HCT116 (cell line): ENCODE measurements around the gene XRN2. TPM values are rescaled to one million over a fixed set of nuclear protein-coding genes. Genes with fewer than 3 reads are reported as not detected.

Source experiments
- ATAC-seq: fragments of 200-7000 bp; cut with Tn5 transposase; 2 replicates; pipeline ENCODE4 v1.9.1; 2020; ENCODE audit warnings: mild to moderate bottlenecking, moderate library complexity
- BruUV-seq: library from RNA; stranded (reverse); fragments of 400-500 nt; replicated peaks from 2 replicates; lab custom pipeline; 2021; lab: Mats Ljungman, UMichigan
- CTCF ChIA-PET: fragments of 300-600 bp; sonication (Branson Sonifier 250); formaldehyde crosslinking; loops from one replicate; lab custom pipeline; 2021; ENCODE audit warnings: antibody characterized with exemption; lab: Charles Lee
- POLR2A ChIA-PET: fragments of 300-600, 350-600 bp; sonication (Branson Sonifier 250); formaldehyde crosslinking; loops from one replicate; lab custom pipeline; 2021; ENCODE audit warnings: antibody characterized with exemption; lab: Charles Lee
- RAD21 ChIA-PET, 2 experiments: fragments of 300-600 bp; sonication (Branson Sonifier 250); formaldehyde crosslinking; loops; one replicate each; lab custom pipeline; 2023; ENCODE audit warnings: low total read pairs in 2 of 2; ENCODE audit not compliant: uncharacterized antibody in 2 of 2, unreplicated experiment in 2 of 2, low non-redundant PET in 1 of 2; lab: Charles Lee
- DNase-seq: peaks from one replicate; pipeline ENCODE4 v3.0.0-alpha.2; 2010; ENCODE audit warnings: low read depth, low spot score
- H2AFZ ChIP-seq: fragments of 200-600 bp; shearing (Covaris generic), sonication (generic); 2 replicates; pipeline ENCODE4 v1.6.1; 2017; ENCODE audit warnings: low read depth, mixed run types, mixed read lengths, antibody characterized with exemption, low read length; ENCODE audit not compliant: poor library complexity, severe bottlenecking
- H3K27ac ChIP-seq: 2 replicates; pipeline ENCODE4 v1.5.1; 2012; ENCODE audit warnings: low read depth, low read length
- H3K27me3 ChIP-seq: fragments of 200-600 bp; sonication (generic); 2 replicates; pipeline ENCODE4 v1.6.1; 2016; ENCODE audit warnings: mixed run types, low read length, mixed read lengths; ENCODE audit not compliant: insufficient read depth
- H3K36me3 ChIP-seq, 2 experiments: fragments of 200-500 bp in 1 of 2; fragments of 200-600 bp in 1 of 2; sonication (Bioruptor generic) in 1 of 2; sonication (generic) in 1 of 2; 2 replicates each; pipeline versions ENCODE4 v1.5.1 to v1.6.1; 2014 to 2016; ENCODE audit warnings: low read length in 2 of 2, inconsistent platforms in 1 of 2, mixed read lengths in 1 of 2, mixed run types in 1 of 2; ENCODE audit not compliant: insufficient read depth in 2 of 2, control insufficient read depth in 1 of 2
- H3K4me1 ChIP-seq, 2 experiments: fragments of 200-600 bp in 1 of 2; sonication (generic) in 1 of 2; 2 replicates each; pipeline versions ENCODE4 v1.5.1 to v1.6.1; 2012 to 2017; ENCODE audit warnings: low read length in 2 of 2, inconsistent platforms in 1 of 2, mild to moderate bottlenecking in 1 of 2, mixed read lengths in 1 of 2, mixed run types in 1 of 2, moderate library complexity in 1 of 2; ENCODE audit not compliant: insufficient read depth in 2 of 2, control insufficient read depth in 1 of 2
- H3K4me2 ChIP-seq: fragments of 200-600 bp; sonication (generic); 2 replicates; pipeline ENCODE4 v1.6.1; 2017; ENCODE audit warnings: mixed run types, low read length, mixed read lengths
- H3K4me3 ChIP-seq, 2 experiments: fragments of 200-600 bp in 1 of 2; sonication (generic) in 1 of 2; replicated peaks in 1 of 2; 2 replicates each; pipeline ENCODE4 v1.5.1; 2011 to 2016; ENCODE audit warnings: low read length in 2 of 2, control low read depth in 1 of 2, low read depth in 1 of 2, mild to moderate bottlenecking in 1 of 2, mixed read lengths in 1 of 2, mixed run types in 1 of 2
- H3K79me2 ChIP-seq: fragments of 200-600 bp; sonication (generic); 2 replicates; pipeline ENCODE4 v1.6.1; 2017; ENCODE audit warnings: mild to moderate bottlenecking, mixed run types, low read length, moderate library complexity, mixed read lengths; ENCODE audit not compliant: insufficient read depth
- H3K9ac ChIP-seq: fragments of 200-600 bp; sonication (generic); 2 replicates; pipeline ENCODE4 v1.6.1; 2016; ENCODE audit warnings: low read length, mixed read lengths
- H3K9me2 ChIP-seq: fragments of 200-600 bp; sonication (generic), shearing (Covaris generic); 2 replicates; pipeline ENCODE4 v1.6.1; 2017; ENCODE audit warnings: mixed run types, mild to moderate bottlenecking, moderate library complexity; ENCODE audit not compliant: insufficient read depth
- H3K9me3 ChIP-seq, 2 experiments: fragments of 200-500 bp in 1 of 2; fragments of 200-600 bp in 1 of 2; sonication (Bioruptor generic) in 1 of 2; sonication (generic) in 1 of 2; 2 replicates each; pipeline ENCODE4 v1.6.1; 2014 to 2017; ENCODE audit warnings: low read length in 2 of 2, mixed read lengths in 2 of 2, inconsistent platforms in 1 of 2, low read depth in 1 of 2, mild to moderate bottlenecking in 1 of 2, mixed run types in 1 of 2, moderate library complexity in 1 of 2; ENCODE audit not compliant: control insufficient read depth in 1 of 2, insufficient read depth in 1 of 2
- H4K20me1 ChIP-seq: fragments of 200-600 bp; sonication (generic), shearing (Covaris generic); 2 replicates; pipeline ENCODE4 v1.6.1; 2017; ENCODE audit warnings: mixed run types, mild to moderate bottlenecking, moderate library complexity; ENCODE audit not compliant: insufficient read depth
- CBX3 ChIP-seq: IDR thresholded peaks from 2 replicates; pipeline ENCODE4 v1.6.1; 2012; ENCODE audit warnings: low read depth
- CEBPB ChIP-seq: IDR thresholded peaks from 2 replicates; pipeline ENCODE4 v1.6.1; 2012; ENCODE audit warnings: low read depth
- EGR1 ChIP-seq: IDR thresholded peaks from 2 replicates; pipeline ENCODE4 v1.6.1; 2012; ENCODE audit warnings: low read depth
- ELF1 ChIP-seq: IDR thresholded peaks from 2 replicates; pipeline ENCODE4 v1.6.1; 2012; ENCODE audit warnings: low read depth, borderline replicate concordance
- SIN3A ChIP-seq: IDR thresholded peaks from 2 replicates; pipeline ENCODE4 v1.6.1; 2012; ENCODE audit warnings: low read depth
- YY1 ChIP-seq: IDR thresholded peaks from 2 replicates; pipeline ENCODE4 v1.6.1; 2011; ENCODE audit warnings: low read length, low read depth, moderate library complexity, mild to moderate bottlenecking; ENCODE audit not compliant: insufficient replicate concordance; ENCODE audit errors: extremely low read depth
- ZFX ChIP-seq: fragments of 450-650 bp; IDR thresholded peaks from 2 replicates; pipeline ENCODE4 v1.6.1; 2017
- ZNF274 ChIP-seq: fragments of 200-500 bp; sonication (Bioruptor generic); IDR thresholded peaks from 2 replicates; pipeline ENCODE4 v1.6.1; 2014; ENCODE audit warnings: mild to moderate bottlenecking, low read depth, low read length, inconsistent platforms
- intact Hi-C: fragments of 100-400 bp; cut with micrococcal nuclease; formaldehyde crosslinking; loops from 2 replicates; pipeline ENCODE4 v1.10.0; 2022
- total RNA-seq: library from RNA; stranded (reverse); gene quantifications from one replicate; pipeline ENCODE4 v1.2.1, GENCODE V29; 2021; ENCODE audit not compliant: unreplicated experiment
- TF ChIP-seq, protein P1 (sequence below): IDR thresholded peaks from 2 replicates; pipeline ENCODE4 v1.6.1; 2012

XRN2 gene
- total RNA-seq, 1 experiment from 2014 or later = 101 TPM

- no peak for TF ChIP-seq YY1
- no peak for TF ChIP-seq ZNF274
- no peak for TF ChIP-seq EGR1
- TF ChIP-seq, all 23 proteins: peak for 0
Measured at GRCh38 chr20:21258411-21258810, 44.7 kb upstream of the XRN2 start (continued).

DNA sequence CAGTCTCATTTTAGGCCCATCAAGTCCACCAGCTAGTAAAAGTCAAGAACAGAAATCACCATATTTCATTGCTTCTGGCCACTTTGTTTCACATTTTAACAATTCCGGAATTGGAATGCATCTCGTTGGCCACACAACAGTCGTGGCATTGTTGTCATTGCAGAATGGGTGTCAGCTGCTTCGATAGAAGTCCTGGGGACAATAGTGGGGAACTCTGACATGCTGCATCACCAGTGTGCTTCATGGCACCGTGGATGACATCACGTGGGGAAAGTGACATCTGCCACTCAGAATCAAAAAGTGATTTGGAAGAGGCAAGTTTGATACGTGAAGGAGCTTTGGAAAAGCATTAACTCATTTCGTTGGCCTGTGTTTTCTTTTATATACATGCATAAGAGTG is 43.8 kb upstream of the XRN2 start:
- ATAC-seq = no peak
- Histone ChIP-seq H3K4me2 (no peak overlapping the region), H3K9me3 (no peaks in the 10 kb centered on the region)
- POLR2A ChIA-PET = no interaction called here
- no peak for TF ChIP-seq ELF1
- TF ChIP-seq, all 23 proteins: peak for 0
- no peak overlapping the region for H3K4me3 ChIP-seq
- no peaks in the 10 kb centered on the region for H3K4me1 ChIP-seq
- no peak overlapping the region for H3K27ac ChIP-seq
- H3K27me3 ChIP-seq = no peaks in the 10 kb centered on the region
- no TSS peak for BruUV-seq
- DNase-seq = no peak
- H3K36me3 ChIP-seq = no peaks in the 10 kb centered on the region
- intact Hi-C loops = no loop called here
- H3K9ac ChIP-seq = no peak overlapping the region
- H3K9me2 ChIP-seq = no peaks in the 10 kb centered on the region
- ChIA-PET RAD21 (no interaction called here), CTCF (no interaction called here)
- no peaks in the 10 kb centered on the region for H4K20me1 ChIP-seq
- H2AFZ ChIP-seq = no peak overlapping the region
- H3K79me2 ChIP-seq = no peaks in the 10 kb centered on the region

DNA sequence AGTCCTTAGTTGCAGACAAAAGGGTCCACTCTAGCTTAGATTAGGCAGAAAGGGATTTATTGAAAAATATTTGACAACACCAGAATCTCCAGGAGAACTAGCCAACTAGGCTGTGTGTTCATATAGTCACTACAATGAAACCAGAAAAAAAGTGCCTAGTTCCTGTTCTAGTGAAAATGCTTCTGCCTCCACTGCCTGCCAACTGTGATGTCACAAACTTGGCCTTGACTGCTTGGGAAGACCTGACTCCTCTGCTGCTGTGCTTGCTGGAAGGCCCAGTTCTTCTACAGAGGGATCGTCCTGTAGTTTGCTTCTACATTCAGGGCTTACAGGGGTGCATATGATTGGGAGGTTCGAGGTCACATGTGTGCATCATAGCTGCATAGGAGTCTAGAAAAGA is 40.3 kb upstream of the XRN2 start:
- RAD21 ChIA-PET = no interaction called here
- H3K4me3 ChIP-seq = no peak overlapping the region
- DNase-seq (no peak), ATAC-seq (no peak)
- no TSS peak for BruUV-seq
- TF ChIP-seq ZFX (no peak), SIN3A (no peak), YY1 (no peak), CEBPB (no peak), CBX3 (no peak)
- TF ChIP-seq, protein P1, sequence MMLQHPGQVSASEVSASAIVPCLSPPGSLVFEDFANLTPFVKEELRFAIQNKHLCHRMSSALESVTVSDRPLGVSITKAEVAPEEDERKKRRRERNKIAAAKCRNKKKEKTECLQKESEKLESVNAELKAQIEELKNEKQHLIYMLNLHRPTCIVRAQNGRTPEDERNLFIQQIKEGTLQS = no peak
- no peak overlapping the region for H2AFZ ChIP-seq
- intact Hi-C loops = no loop called here
- no peak overlapping the region for H3K4me2 ChIP-seq
- H3K36me3 ChIP-seq = no peaks in the 10 kb centered on the region
- no peaks in the 10 kb centered on the region for H3K9me2 ChIP-seq
- H3K27ac ChIP-seq = no peak overlapping the region
- POLR2A ChIA-PET = no interaction called here
- H3K9me3 ChIP-seq = no peaks in the 10 kb centered on the region; a peak in 1 of 4 replicates
- H3K27me3 ChIP-seq = no peaks in the 10 kb centered on the region
- no peaks in the 10 kb centered on the region for H3K4me1 ChIP-seq
- no peaks in the 10 kb centered on the region for H4K20me1 ChIP-seq
- H3K79me2 ChIP-seq = no peaks in the 10 kb centered on the region
- CTCF ChIA-PET = no interaction called here
- no peak overlapping the region for H3K9ac ChIP-seq
